ENCODE measurements around the gene DUSP15. TPM values are rescaled to one million over a fixed set of nuclear protein-coding genes. Genes with fewer than 3 reads are reported as not detected.

Gene DUSP15
- total RNA-seq, 4 donors from 2014 or later: 31.8 to 61.3 (median 44.6) TPM

GRCh38 chr20:31844737-31845299, 25.5 kb downstream of the DUSP15 start:
- DNase-seq (ENCODE audit: low spot score in 2 of 2): no peak
- Histone ChIP-seq H3K4me3 (peak overlapping the region; percentile 21 to 54 (median 32)), H3K27me3 (peaks cover 0 to 5% of the 10 kb centered on the region in 2 donors), H3K27ac (peak overlapping the region in 3 of 4 donors; percentile 56 to 82 (median 73)), H3K4me1 (peaks cover 0 to 59% (median 12%) of the 10 kb centered on the region in 4 donors), H3K36me3 (no peaks in the 10 kb centered on the region), H3K9me3 (no peaks in the 10 kb centered on the region)
- 65 to 91% methylated on average over 6 to 27 of the region's 28 CpGs for WGBS, 2 donors
- TF ChIP-seq CTCF (IDR thresholded peaks at IDR 0.05) (no peak), POLR2A (IDR thresholded peaks at IDR 0.05) (no peak), EP300 (IDR thresholded peaks at IDR 0.05) (no peak)

- H3K36me3 ChIP-seq: no peaks in the 10 kb centered on the region
- H3K9me3 ChIP-seq: no peaks in the 10 kb centered on the region
- DNase-seq (ENCODE audit: low spot score in 2 of 2): no peak
- H3K27me3 ChIP-seq: no peaks in the 10 kb centered on the region
- peaks cover 0 to 68% (median 12%) of the 10 kb centered on the region in 4 donors for H3K4me1 ChIP-seq
- no peak for TF ChIP-seq CTCF (IDR thresholded peaks at IDR 0.05)
- TF ChIP-seq POLR2A (IDR thresholded peaks at IDR 0.05): no peak
- TF ChIP-seq EP300 (IDR thresholded peaks at IDR 0.05): no peak
- H3K4me3 ChIP-seq: peak overlapping the region; percentile 21 to 54 (median 32)
- H3K27ac ChIP-seq: peak overlapping the region in 2 of 4 donors; percentile 73 to 82
- 63 to 68% methylated on average over 2 to 5 of the region's 5 CpGs for WGBS, 2 donors
Observed at GRCh38 chr20:31843881-31844280, 26.4 kb downstream of the DUSP15 start.

- Histone ChIP-seq H3K4me1 (peaks cover 0 to 74% (median 14%) of the 10 kb centered on the region in 4 donors), H3K27me3 (no peaks in the 10 kb centered on the region), H3K27ac (peak overlapping the region in 2 of 4 donors; percentile 73 to 82), H3K4me3 (peak overlapping the region in 2 of 4 donors; percentile 29 to 54), H3K36me3 (no peaks in the 10 kb centered on the region), H3K9me3 (no peaks in the 10 kb centered on the region)
- 38 to 56% methylated on average over 5 to 6 of the region's 6 CpGs for WGBS, 2 donors
- DNase-seq (ENCODE audit: low spot score in 2 of 2): no peak
- TF ChIP-seq CTCF (IDR thresholded peaks at IDR 0.05) (no peak), POLR2A (IDR thresholded peaks at IDR 0.05) (no peak), EP300 (IDR thresholded peaks at IDR 0.05) (no peak)
Observed at GRCh38 chr20:31843288-31843687, 27.0 kb downstream of the DUSP15 start.

- TF ChIP-seq POLR2A (IDR thresholded peaks at IDR 0.05): no peak
- TF ChIP-seq CTCF (IDR thresholded peaks at IDR 0.05): no peak
- no peak for TF ChIP-seq EP300 (IDR thresholded peaks at IDR 0.05)
- DNase-seq (ENCODE audit: low spot score in 2 of 2): peak in 1 of 2 donors; percentile 36
- Histone ChIP-seq H3K27me3 (no peaks in the 10 kb centered on the region), H3K36me3 (no peaks in the 10 kb centered on the region), H3K27ac (peak overlapping the region in 2 of 4 donors; percentile 73 to 82), H3K4me1 (peaks cover 0 to 80% (median 19%) of the 10 kb centered on the region in 4 donors), H3K9me3 (no peaks in the 10 kb centered on the region), H3K4me3 (peak overlapping the region in 1 of 4 donors; percentile 54)
- 19 to 27% methylated on average over 9 to 12 of the region's 12 CpGs for WGBS, 2 donors
Observed at GRCh38 chr20:31842471-31843157, 27.7 kb downstream of the DUSP15 start.

GRCh38 chr20:31841928-31842327, 28.4 kb downstream of the DUSP15 start:
- DNase-seq (ENCODE audit: low spot score in 2 of 2): no peak
- WGBS, 2 donors: 33 to 50% methylated on average over 3 to 8 of the region's 8 CpGs
- H3K4me3 ChIP-seq: no peak overlapping the region
- peaks cover 0 to 87% (median 26%) of the 10 kb centered on the region in 4 donors for H3K4me1 ChIP-seq
- no peaks in the 10 kb centered on the region for H3K36me3 ChIP-seq
- no peak for TF ChIP-seq EP300 (IDR thresholded peaks at IDR 0.05)
- TF ChIP-seq POLR2A (IDR thresholded peaks at IDR 0.05): no peak
- TF ChIP-seq CTCF (IDR thresholded peaks at IDR 0.05): no peak
- no peaks in the 10 kb centered on the region for H3K27me3 ChIP-seq
- H3K9me3 ChIP-seq: no peaks in the 10 kb centered on the region
- peak overlapping the region in 2 of 4 donors; percentile 71 to 73 for H3K27ac ChIP-seq
